ENCODE results near the gene RNU11. TPM values are rescaled to one million over a fixed set of nuclear protein-coding genes. Genes with fewer than 3 reads are reported as not detected.

The RNU11 gene
- total RNA-seq, 1 donor: not detected

GRCh38 chr1:28632560-28632959 lies 15.8 kb upstream of the RNU11 start:
- Histone ChIP-seq H3K36me3 (ENCODE audit: insufficient read depth, low read length) (no peaks in the 10 kb centered on the region), H3K4me1 (ENCODE audit: insufficient read depth, low read length) (peaks cover 3% of the 10 kb centered on the region), H3K9me3 (ENCODE audit: low read depth, low read length) (no peaks in the 10 kb centered on the region), H3K27ac (ENCODE audit: low read depth, low read length) (no peak overlapping the region), H2AFZ (ENCODE audit: low read length) (no peak overlapping the region), H3K79me2 (ENCODE audit: insufficient read depth, low read length) (peaks cover 12% of the 10 kb centered on the region), H4K20me1 (ENCODE audit: insufficient read depth, low read length) (peaks cover 2% of the 10 kb centered on the region), H3K4me3 (ENCODE audit: insufficient read depth, low read length) (no peak overlapping the region), H3K4me2 (ENCODE audit: insufficient read depth, low read length) (no peak overlapping the region), H3K27me3 (ENCODE audit: insufficient read depth, low read length) (no peaks in the 10 kb centered on the region)
- DNase-seq (ENCODE audit: insufficient read length, low spot score, missing footprints): peak; percentile 76
- TF ChIP-seq CTCF (IDR thresholded peaks at IDR 0.05; ENCODE audit: extremely low read depth, low read depth, low read length): no peak

GRCh38 chr1:28640766-28641165 lies 7.6 kb upstream of the RNU11 start:
- H3K27ac ChIP-seq (ENCODE audit: low read depth, low read length): no peak overlapping the region
- no peaks in the 10 kb centered on the region for H3K27me3 ChIP-seq (ENCODE audit: insufficient read depth, low read length)
- no peak overlapping the region for H3K4me3 ChIP-seq (ENCODE audit: insufficient read depth, low read length)
- H4K20me1 ChIP-seq (ENCODE audit: insufficient read depth, low read length): peaks cover 2% of the 10 kb centered on the region
- H3K4me2 ChIP-seq (ENCODE audit: insufficient read depth, low read length): no peak overlapping the region
- H2AFZ ChIP-seq (ENCODE audit: low read length): no peak overlapping the region
- peaks cover 43% of the 10 kb centered on the region for H3K79me2 ChIP-seq (ENCODE audit: insufficient read depth, low read length)
- DNase-seq (ENCODE audit: insufficient read length, low spot score, missing footprints): no peak
- H3K9me3 ChIP-seq (ENCODE audit: low read depth, low read length): no peaks in the 10 kb centered on the region
- H3K36me3 ChIP-seq (ENCODE audit: insufficient read depth, low read length): no peaks in the 10 kb centered on the region
- no peak for TF ChIP-seq CTCF (IDR thresholded peaks at IDR 0.05; ENCODE audit: extremely low read depth, low read depth, low read length)
- peaks cover 25% of the 10 kb centered on the region for H3K4me1 ChIP-seq (ENCODE audit: insufficient read depth, low read length)

- Histone ChIP-seq H3K4me2 (ENCODE audit: insufficient read depth, low read length) (peak overlapping the region; percentile 94), H3K36me3 (ENCODE audit: insufficient read depth, low read length) (no peaks in the 10 kb centered on the region), H3K27me3 (ENCODE audit: insufficient read depth, low read length) (no peaks in the 10 kb centered on the region), H3K27ac (ENCODE audit: low read depth, low read length) (peak overlapping the region; percentile 92), H4K20me1 (ENCODE audit: insufficient read depth, low read length) (no peaks in the 10 kb centered on the region), H3K79me2 (ENCODE audit: insufficient read depth, low read length) (peaks cover 32% of the 10 kb centered on the region), H3K4me1 (ENCODE audit: insufficient read depth, low read length) (peaks cover 25% of the 10 kb centered on the region), H2AFZ (ENCODE audit: low read length) (peak overlapping the region; percentile 100), H3K9me3 (ENCODE audit: low read depth, low read length) (no peaks in the 10 kb centered on the region), H3K4me3 (ENCODE audit: insufficient read depth, low read length) (peak overlapping the region; percentile 100)
- peak; percentile 77 for DNase-seq (ENCODE audit: insufficient read length, low spot score, missing footprints)
- no peak for TF ChIP-seq CTCF (IDR thresholded peaks at IDR 0.05; ENCODE audit: extremely low read depth, low read depth, low read length)
These were observed 6.1 kb upstream of the RNU11 start for GRCh38 chr1:28642056-28642846.

- Histone ChIP-seq H3K27ac (ENCODE audit: low read depth, low read length) (peak within 1 kb of the TSS; percentile 92), H2AFZ (ENCODE audit: low read length) (peak within 1 kb of the TSS; percentile 100), H3K4me2 (ENCODE audit: insufficient read depth, low read length) (peak within 1 kb of the TSS; percentile 94), H4K20me1 (ENCODE audit: insufficient read depth, low read length) (no peaks in the 10 kb centered on the region), H3K9me3 (ENCODE audit: low read depth, low read length) (no peaks in the 10 kb centered on the region), H3K4me3 (ENCODE audit: insufficient read depth, low read length) (peak within 1 kb of the TSS; percentile 100), H3K36me3 (ENCODE audit: insufficient read depth, low read length) (no peaks in the 10 kb centered on the region), H3K79me2 (ENCODE audit: insufficient read depth, low read length) (peaks cover 32% of the 10 kb centered on the region), H3K27me3 (ENCODE audit: insufficient read depth, low read length) (no peaks in the 10 kb centered on the region), H3K4me1 (ENCODE audit: insufficient read depth, low read length) (peaks cover 28% of the 10 kb centered on the region)
- TF ChIP-seq CTCF (IDR thresholded peaks at IDR 0.05; ENCODE audit: extremely low read depth, low read depth, low read length): peak; percentile 16
- DNase-seq (ENCODE audit: insufficient read length, low spot score, missing footprints): peak; percentile 92
These were observed 5.4 kb upstream of the RNU11 start, which contains the start of gene TAF12 for GRCh38 chr1:28642847-28643635. TAF12 (minus strand) TSS chr1:28643067; CDS start chr1:28622081, 20,986 bp downstream.
